PC-3 (cell line): ENCODE measurements around the gene ICE2. TPM values are rescaled to one million over a fixed set of nuclear protein-coding genes. Genes with fewer than 3 reads are reported as not detected.

ENCODE experiments used
- ATAC-seq: fragments of 200-7000 bp; cut with Tn5 transposase; 2 replicates; pipeline ENCODE4 v1.9.1; 2020; ENCODE audit warnings: mild to moderate bottlenecking, moderate library complexity
- BruUV-seq: library from RNA; stranded (reverse); fragments of 400-500 nt; replicated peaks from 2 replicates; lab custom pipeline; 2021; lab: Mats Ljungman, UMichigan
- CTCF ChIA-PET: fragments of 300-600 bp; sonication (Branson Sonifier 250); formaldehyde crosslinking; loops from one replicate; lab custom pipeline; 2022; ENCODE audit warnings: antibody characterized with exemption; lab: Charles Lee
- POLR2A ChIA-PET: fragments of 300-600 bp; sonication (Branson Sonifier 250); formaldehyde crosslinking; loops from one replicate; lab custom pipeline; 2022; ENCODE audit warnings: antibody characterized with exemption; ENCODE audit not compliant: unreplicated experiment; lab: Charles Lee
- DNase-seq: peaks from one replicate; pipeline ENCODE4 v3.0.0-alpha.2; 2015
- H2AFZ ChIP-seq: fragments of 300-600 bp; sonication (generic); 2 replicates; pipeline ENCODE4 v1.6.0; 2016; ENCODE audit warnings: antibody characterized with exemption, low read length
- H3F3A ChIP-seq: fragments of 300-600 bp; sonication (generic); one replicate; pipeline ENCODE4 v1.6.0; 2017; ENCODE audit warnings: antibody characterized with exemption, low read length, control low read depth, mild to moderate bottlenecking; ENCODE audit not compliant: unreplicated experiment
- H3K27ac ChIP-seq: fragments of 300-600 bp; sonication (generic); 2 replicates; pipeline ENCODE4 v1.5.1; 2016; ENCODE audit warnings: mild to moderate bottlenecking, low read length
- H3K27me3 ChIP-seq: fragments of 300-600 bp; sonication (generic); 2 replicates; pipeline ENCODE4 v1.6.1; 2016; ENCODE audit warnings: low read length, mixed read lengths
- H3K36me3 ChIP-seq: fragments of 300-600 bp; sonication (generic); 2 replicates; pipeline ENCODE4 v1.6.1; 2016; ENCODE audit warnings: low read depth, mixed run types, low read length, mixed read lengths
- H3K4me1 ChIP-seq: fragments of 300-600 bp; sonication (generic); 2 replicates; pipeline ENCODE4 v1.5.1; 2016; ENCODE audit warnings: low read length; ENCODE audit not compliant: insufficient read depth
- H3K4me2 ChIP-seq: fragments of 300-600 bp; sonication (generic); 2 replicates; pipeline ENCODE4 v1.6.0; 2016; ENCODE audit warnings: low read length
- H3K4me3 ChIP-seq: fragments of 300-600 bp; sonication (generic); 2 replicates; pipeline ENCODE4 v1.5.1; 2016; ENCODE audit warnings: mild to moderate bottlenecking, low read length, mixed read lengths
- H3K79me2 ChIP-seq: fragments of 300-600 bp; sonication (generic); 2 replicates; pipeline ENCODE4 v1.6.1; 2017; ENCODE audit warnings: low read length, mixed read lengths
- H3K9ac ChIP-seq: fragments of 300-600 bp; sonication (generic); 2 replicates; pipeline ENCODE4 v1.6.0; 2016; ENCODE audit warnings: mild to moderate bottlenecking, low read length
- H3K9me2 ChIP-seq: fragments of 300-600 bp; sonication (generic); replicated peaks from 2 replicates; pipeline ENCODE4 v1.6.1; 2016; ENCODE audit warnings: mixed run types, low read length, mixed read lengths
- H3K9me3 ChIP-seq: fragments of 300-600 bp; sonication (generic); 2 replicates; pipeline ENCODE4 v1.6.1; 2016; ENCODE audit warnings: low read length, mixed read lengths
- H4K20me1 ChIP-seq: fragments of 300-600 bp; sonication (generic); 2 replicates; pipeline ENCODE4 v1.6.1; 2016; ENCODE audit warnings: low read length, mixed read lengths
- CTCF ChIP-seq: fragments of 300-600 bp; sonication (generic); conservative IDR thresholded peaks from 2 replicates; pipeline ENCODE4 v1.5.1; 2017; ENCODE audit warnings: antibody characterized with exemption, low read depth, mild to moderate bottlenecking, low read length
- EZH2 ChIP-seq: fragments of 300-600 bp; sonication (generic); IDR thresholded peaks from one replicate; pipeline ENCODE4 v1.6.1; 2017; ENCODE audit warnings: antibody characterized with exemption, mild to moderate bottlenecking, low read length; ENCODE audit not compliant: unreplicated experiment
- EZH2phosphoT487 ChIP-seq: fragments of 300-600 bp; sonication (generic); IDR thresholded peaks from 2 replicates; pipeline ENCODE4 v1.6.1; 2018; ENCODE audit warnings: mild to moderate bottlenecking, antibody characterized with exemption, low read length, borderline replicate concordance
- intact Hi-C: fragments of 100-400 bp; cut with micrococcal nuclease; formaldehyde crosslinking; loops from 2 replicates; pipeline ENCODE4 v1.9.0; 2023
- total RNA-seq: library from RNA; depleted of rRNA; stranded (reverse); fragments of >200 nt; gene quantifications from 2 replicates; pipeline ENCODE4 v1.2.3, GENCODE V29; 2014

Gene ICE2
- total RNA-seq, 1 experiment from 2014 or later = 14.8 TPM

- ATAC-seq (peak; percentile 25), DNase-seq (peak; percentile 97)
- H3F3A ChIP-seq = peaks cover 43% of the 10 kb centered on the region
- peak overlapping the region; percentile 76 for H3K4me2 ChIP-seq
- H3K9me3 ChIP-seq = no peaks in the 10 kb centered on the region
- TF ChIP-seq EZH2phosphoT487 (no peak), CTCF (no peak), EZH2 (no peak)
- H2AFZ ChIP-seq = no peak overlapping the region
- H3K4me1 ChIP-seq = peaks cover 69% of the 10 kb centered on the region
- intact Hi-C loops = loop anchor here (2.0 kb wide), 1 partner anchor 21 kb away; no protein-coding TSS in a partner anchor
- H3K4me3 ChIP-seq = peak overlapping the region; percentile 40
- no peaks in the 10 kb centered on the region for H3K9me2 ChIP-seq
- H4K20me1 ChIP-seq = peaks cover 12% of the 10 kb centered on the region; the same call in 1 of the 2 replicates
- peaks cover 55% of the 10 kb centered on the region for H3K79me2 ChIP-seq
- POLR2A ChIA-PET = no interaction called here
- peak overlapping the region; percentile 98 for H3K27ac ChIP-seq
- H3K9ac ChIP-seq = peak overlapping the region; percentile 80
- CTCF ChIA-PET = no interaction called here
- peaks cover 53% of the 10 kb centered on the region for H3K36me3 ChIP-seq
- H3K27me3 ChIP-seq = no peaks in the 10 kb centered on the region
- BruUV-seq = TSS peak; percentile 21
These were observed 107.5 kb downstream of the ICE2 start for GRCh38 chr15:60371175-60372051.

- no peak for DNase-seq
- peaks cover 63% of the 10 kb centered on the region for H3K4me1 ChIP-seq
- H2AFZ ChIP-seq = no peak overlapping the region
- no peaks in the 10 kb centered on the region for H3K9me3 ChIP-seq
- peak overlapping the region; percentile 79 for H3K9ac ChIP-seq
- CTCF ChIA-PET = no interaction called here
- H3K4me3 ChIP-seq = peak overlapping the region; percentile 40
- peaks cover 12% of the 10 kb centered on the region; the same call in 1 of the 2 replicates for H4K20me1 ChIP-seq
- peaks cover 51% of the 10 kb centered on the region for H3K36me3 ChIP-seq
- no peak for TF ChIP-seq EZH2
- no peak for TF ChIP-seq CTCF
- no peak for TF ChIP-seq EZH2phosphoT487
- intact Hi-C loops = loop anchor here (2.0 kb wide), 1 partner anchor 22 kb away; no protein-coding TSS in a partner anchor
- H3K27me3 ChIP-seq = no peaks in the 10 kb centered on the region
- H3F3A ChIP-seq = peaks cover 43% of the 10 kb centered on the region
- POLR2A ChIA-PET = no interaction called here
- peak overlapping the region; percentile 76 for H3K4me2 ChIP-seq
- no peaks in the 10 kb centered on the region for H3K9me2 ChIP-seq
- peaks cover 54% of the 10 kb centered on the region for H3K79me2 ChIP-seq
- no peak for ATAC-seq
- TSS peak; percentile 1 for BruUV-seq
- peak overlapping the region; percentile 98 for H3K27ac ChIP-seq
These were observed 108.1 kb downstream of the ICE2 start for GRCh38 chr15:60370869-60371136.
